ENCODE measurements around the gene TRAK1. TPM values are rescaled to one million over a fixed set of nuclear protein-coding genes. Genes with fewer than 3 reads are reported as not detected.

TRAK1 gene
- polyA plus RNA-seq, 1 donor (not counting 4 experiments of a cell fraction or from before 2014, with no cell fraction given) = 58.2 TPM

DNA sequence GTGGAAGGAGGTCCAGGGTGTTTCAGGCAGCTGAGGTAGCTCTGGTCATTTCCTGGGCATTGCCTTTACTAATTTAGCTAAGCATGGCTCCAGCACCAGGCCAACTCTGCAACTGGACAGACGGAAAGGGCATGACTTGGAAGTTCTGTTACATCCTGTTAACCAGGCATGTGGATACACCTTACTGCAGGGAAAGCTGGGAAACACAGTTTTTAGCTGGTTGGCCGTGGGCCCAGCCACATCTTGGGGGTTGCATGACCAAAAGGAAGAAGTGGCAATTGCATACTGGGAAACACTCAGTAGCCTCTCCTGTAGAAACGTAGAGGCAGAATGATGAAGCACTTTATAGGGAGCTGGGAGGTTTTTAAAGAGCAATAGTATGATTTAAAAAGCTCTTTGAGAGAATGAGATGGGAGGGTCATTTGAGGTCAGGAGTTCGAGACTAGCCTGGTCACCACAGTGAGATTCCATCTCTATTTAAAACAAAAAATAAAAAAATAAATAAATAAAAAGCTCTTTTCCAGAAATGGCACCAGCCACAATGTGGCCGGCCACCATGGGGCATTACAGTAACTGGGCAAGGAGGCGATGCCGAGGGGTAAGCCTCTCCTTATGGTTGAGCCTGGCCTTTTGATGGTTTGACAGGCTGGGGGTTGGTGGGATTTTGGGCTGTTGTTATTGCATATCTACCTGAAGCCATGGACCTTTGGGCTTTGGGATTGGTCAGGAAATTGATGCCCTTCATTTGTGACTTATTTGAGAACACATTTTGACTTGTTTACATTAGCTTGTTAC lies 28.6 kb downstream of the TRAK1 start:
- TF ChIP-seq, protein P1, sequence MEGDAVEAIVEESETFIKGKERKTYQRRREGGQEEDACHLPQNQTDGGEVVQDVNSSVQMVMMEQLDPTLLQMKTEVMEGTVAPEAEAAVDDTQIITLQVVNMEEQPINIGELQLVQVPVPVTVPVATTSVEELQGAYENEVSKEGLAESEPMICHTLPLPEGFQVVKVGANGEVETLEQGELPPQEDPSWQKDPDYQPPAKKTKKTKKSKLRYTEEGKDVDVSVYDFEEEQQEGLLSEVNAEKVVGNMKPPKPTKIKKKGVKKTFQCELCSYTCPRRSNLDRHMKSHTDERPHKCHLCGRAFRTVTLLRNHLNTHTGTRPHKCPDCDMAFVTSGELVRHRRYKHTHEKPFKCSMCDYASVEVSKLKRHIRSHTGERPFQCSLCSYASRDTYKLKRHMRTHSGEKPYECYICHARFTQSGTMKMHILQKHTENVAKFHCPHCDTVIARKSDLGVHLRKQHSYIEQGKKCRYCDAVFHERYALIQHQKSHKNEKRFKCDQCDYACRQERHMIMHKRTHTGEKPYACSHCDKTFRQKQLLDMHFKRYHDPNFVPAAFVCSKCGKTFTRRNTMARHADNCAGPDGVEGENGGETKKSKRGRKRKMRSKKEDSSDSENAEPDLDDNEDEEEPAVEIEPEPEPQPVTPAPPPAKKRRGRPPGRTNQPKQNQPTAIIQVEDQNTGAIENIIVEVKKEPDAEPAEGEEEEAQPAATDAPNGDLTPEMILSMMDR (optimal IDR thresholded peaks at IDR 0.05 in 1 of 3, IDR thresholded peaks at IDR 0.05 in 1 of 3, conservative IDR thresholded peaks at IDR 0.05 in 1 of 3; ENCODE audit: extremely low read depth in 1 of 3, insufficient read depth in 2 of 3, low read length in 3 of 3) = no peak
- no peak for TF ChIP-seq EZH2 (IDR thresholded peaks at IDR 0.05; ENCODE audit: low read length)
- Histone ChIP-seq H2AFZ (ENCODE audit: control insufficient read depth, low read length) (no peak overlapping the region), H3K36me3 (ENCODE audit: control insufficient read depth in 2 of 2, extremely low read depth in 1 of 2, insufficient read depth in 2 of 2, low read length in 2 of 2) (peaks cover 0 to 7% of the 10 kb centered on the region in 2 experiments), H3K27ac (ENCODE audit: control insufficient read depth, insufficient read depth, low read length) (peak overlapping the region; percentile 23), H3K4me3 (ENCODE audit: control insufficient read depth in 2 of 3, extremely low read depth in 1 of 3, insufficient read depth in 2 of 3, low read depth in 1 of 3, low read length in 3 of 3) (no peak overlapping the region), H3K79me2 (ENCODE audit: control insufficient read depth, insufficient read depth, low read length) (peaks cover 52% of the 10 kb centered on the region), H3K9ac (ENCODE audit: control insufficient read depth, extremely low read depth, insufficient read depth, low read length) (no peak overlapping the region), H3K9me3 (ENCODE audit: control insufficient read depth, low read depth, low read length) (no peaks in the 10 kb centered on the region), H3K4me2 (ENCODE audit: control insufficient read depth, extremely low read depth, insufficient read depth, low read depth, low read length) (no peak overlapping the region), H3K4me1 (ENCODE audit: control insufficient read depth, extremely low read depth, insufficient read depth, low read length) (peaks cover 85% of the 10 kb centered on the region), H3K27me3 (ENCODE audit: control insufficient read depth, extremely low read depth, insufficient read depth, low read length) (no peaks in the 10 kb centered on the region), H4K20me1 (ENCODE audit: control insufficient read depth, extremely low read depth, insufficient read depth, low read length) (peaks cover 12% of the 10 kb centered on the region), H3K9me1 (ENCODE audit: control insufficient read depth, extremely low read depth, insufficient read depth, low read length) (peaks cover 2% of the 10 kb centered on the region)
- FAIRE-seq = no peak
- no peak for DNase-seq (ENCODE audit: low read depth, low spot score)
- dilution Hi-C loops (cut with MboI; ENCODE audit: extremely low pct_ligation_motif_present, low sequenced_read_pairs) = loop anchor here (10.0 to 25.0 kb wide), 2 partner anchors 75 to 207 kb away; no protein-coding TSS in a partner anchor

DNA sequence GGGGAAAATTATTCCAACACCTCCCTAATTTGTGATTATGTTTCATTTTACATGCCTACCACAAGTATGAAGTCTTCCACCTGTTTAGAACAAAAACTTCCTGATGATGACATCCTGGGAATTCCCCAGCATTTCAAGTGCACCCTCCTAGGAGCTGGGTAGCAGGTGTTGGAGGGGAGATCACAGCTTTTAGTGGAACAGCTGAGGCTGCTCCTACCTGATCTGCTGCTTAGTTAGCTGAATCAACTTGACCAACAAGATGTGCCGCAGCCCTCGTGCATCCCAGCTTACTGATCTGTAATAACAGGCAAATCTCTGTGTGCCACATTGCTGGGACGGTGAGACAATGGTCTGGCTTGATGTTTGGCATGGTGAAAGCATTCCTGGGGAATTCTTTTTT lies 29.7 kb downstream of the TRAK1 start:
- Histone ChIP-seq H3K4me3 (ENCODE audit: control insufficient read depth in 2 of 3, extremely low read depth in 1 of 3, insufficient read depth in 2 of 3, low read depth in 1 of 3, low read length in 3 of 3) (no peak overlapping the region), H3K9me1 (ENCODE audit: control insufficient read depth, extremely low read depth, insufficient read depth, low read length) (no peaks in the 10 kb centered on the region)
- FAIRE-seq = no peak

More for the DNA sequence above, 29.7 kb downstream of the TRAK1 start:
- Histone ChIP-seq H3K36me3 (ENCODE audit: control insufficient read depth in 2 of 2, extremely low read depth in 1 of 2, insufficient read depth in 2 of 2, low read length in 2 of 2) (peaks cover 2 to 12% of the 10 kb centered on the region in 2 experiments), H3K4me1 (ENCODE audit: control insufficient read depth, extremely low read depth, insufficient read depth, low read length) (peaks cover 79% of the 10 kb centered on the region), H3K79me2 (ENCODE audit: control insufficient read depth, insufficient read depth, low read length) (peaks cover 53% of the 10 kb centered on the region), H3K9ac (ENCODE audit: control insufficient read depth, extremely low read depth, insufficient read depth, low read length) (no peak overlapping the region), H3K27me3 (ENCODE audit: control insufficient read depth, extremely low read depth, insufficient read depth, low read length) (no peaks in the 10 kb centered on the region), H3K4me2 (ENCODE audit: control insufficient read depth, extremely low read depth, insufficient read depth, low read depth, low read length) (no peak overlapping the region), H3K27ac (ENCODE audit: control insufficient read depth, insufficient read depth, low read length) (peak overlapping the region; percentile 23), H3K9me3 (ENCODE audit: control insufficient read depth, low read depth, low read length) (no peaks in the 10 kb centered on the region), H4K20me1 (ENCODE audit: control insufficient read depth, extremely low read depth, insufficient read depth, low read length) (peaks cover 12% of the 10 kb centered on the region), H2AFZ (ENCODE audit: control insufficient read depth, low read length) (no peak overlapping the region)
- DNase-seq (ENCODE audit: low read depth, low spot score) = no peak
- dilution Hi-C loops (cut with MboI; ENCODE audit: extremely low pct_ligation_motif_present, low sequenced_read_pairs) = loop anchor here (10.0 to 25.0 kb wide), 2 partner anchors 74 to 209 kb away; no protein-coding TSS in a partner anchor
- no peak for TF ChIP-seq EZH2 (IDR thresholded peaks at IDR 0.05; ENCODE audit: low read length)
- TF ChIP-seq, protein P1 (optimal IDR thresholded peaks at IDR 0.05 in 1 of 3, IDR thresholded peaks at IDR 0.05 in 1 of 3, conservative IDR thresholded peaks at IDR 0.05 in 1 of 3; ENCODE audit: extremely low read depth in 1 of 3, insufficient read depth in 2 of 3, low read length in 3 of 3) = no peak
